HL-60 (cell line): ENCODE results near the gene GNAQ.

ENCODE experiments used
- DNase-seq, 2 experiments: peaks; one replicate each; pipeline ENCODE4 v3.0.0-alpha.2; 2010 to 2020; ENCODE audit warnings: low read depth in 1 of 2, low spot score in 1 of 2
- H3K27ac ChIP-seq: fragments of 250-450 bp; sonication (Bioruptor Pico); replicated peaks from 2 replicates; pipeline ENCODE4 v1.5.1; 2020; ENCODE audit warnings: mild to moderate bottlenecking, moderate library complexity
- H3K27me3 ChIP-seq: fragments of 250-450 bp; sonication (Bioruptor Pico); 2 replicates; pipeline ENCODE4 v1.5.1; 2021; ENCODE audit warnings: mild to moderate bottlenecking, moderate library complexity; ENCODE audit not compliant: insufficient read depth, poor library complexity, severe bottlenecking
- H3K4me3 ChIP-seq: replicated peaks from 2 replicates; pipeline ENCODE4 v1.5.1; 2011; ENCODE audit warnings: mild to moderate bottlenecking, control low read depth, low read length; ENCODE audit not compliant: insufficient read depth
- CTCF ChIP-seq: IDR thresholded peaks from one replicate; pipeline ENCODE4 v1.5.1; 2011; ENCODE audit warnings: low read length, control low read depth, inconsistent platforms; ENCODE audit not compliant: insufficient read depth
- GABPA ChIP-seq: IDR thresholded peaks from 2 replicates; pipeline ENCODE4 v1.6.1; 2012; ENCODE audit warnings: low read depth
- POLR2AphosphoS5 ChIP-seq: IDR thresholded peaks from 2 replicates; pipeline ENCODE4 v1.6.1; 2012; ENCODE audit warnings: low read depth
- SPI1 ChIP-seq: IDR thresholded peaks from 2 replicates; pipeline ENCODE4 v1.6.1; 2012; ENCODE audit warnings: low read depth, mild to moderate bottlenecking, borderline replicate concordance
- TF ChIP-seq, protein P1 (sequence below): IDR thresholded peaks from 2 replicates; pipeline ENCODE4 v1.6.1; 2012; ENCODE audit warnings: low read depth; ENCODE audit not compliant: insufficient replicate concordance

GNAQ gene

GRCh38 chr9:77915744-77916143 lies 115.9 kb downstream of the GNAQ start:
- Histone ChIP-seq H3K27ac (no peak overlapping the region), H3K4me3 (no peak overlapping the region), H3K27me3 (no peaks in the 10 kb centered on the region)
- TF ChIP-seq SPI1 (no peak), CTCF (no peak)
- TF ChIP-seq, protein P1, sequence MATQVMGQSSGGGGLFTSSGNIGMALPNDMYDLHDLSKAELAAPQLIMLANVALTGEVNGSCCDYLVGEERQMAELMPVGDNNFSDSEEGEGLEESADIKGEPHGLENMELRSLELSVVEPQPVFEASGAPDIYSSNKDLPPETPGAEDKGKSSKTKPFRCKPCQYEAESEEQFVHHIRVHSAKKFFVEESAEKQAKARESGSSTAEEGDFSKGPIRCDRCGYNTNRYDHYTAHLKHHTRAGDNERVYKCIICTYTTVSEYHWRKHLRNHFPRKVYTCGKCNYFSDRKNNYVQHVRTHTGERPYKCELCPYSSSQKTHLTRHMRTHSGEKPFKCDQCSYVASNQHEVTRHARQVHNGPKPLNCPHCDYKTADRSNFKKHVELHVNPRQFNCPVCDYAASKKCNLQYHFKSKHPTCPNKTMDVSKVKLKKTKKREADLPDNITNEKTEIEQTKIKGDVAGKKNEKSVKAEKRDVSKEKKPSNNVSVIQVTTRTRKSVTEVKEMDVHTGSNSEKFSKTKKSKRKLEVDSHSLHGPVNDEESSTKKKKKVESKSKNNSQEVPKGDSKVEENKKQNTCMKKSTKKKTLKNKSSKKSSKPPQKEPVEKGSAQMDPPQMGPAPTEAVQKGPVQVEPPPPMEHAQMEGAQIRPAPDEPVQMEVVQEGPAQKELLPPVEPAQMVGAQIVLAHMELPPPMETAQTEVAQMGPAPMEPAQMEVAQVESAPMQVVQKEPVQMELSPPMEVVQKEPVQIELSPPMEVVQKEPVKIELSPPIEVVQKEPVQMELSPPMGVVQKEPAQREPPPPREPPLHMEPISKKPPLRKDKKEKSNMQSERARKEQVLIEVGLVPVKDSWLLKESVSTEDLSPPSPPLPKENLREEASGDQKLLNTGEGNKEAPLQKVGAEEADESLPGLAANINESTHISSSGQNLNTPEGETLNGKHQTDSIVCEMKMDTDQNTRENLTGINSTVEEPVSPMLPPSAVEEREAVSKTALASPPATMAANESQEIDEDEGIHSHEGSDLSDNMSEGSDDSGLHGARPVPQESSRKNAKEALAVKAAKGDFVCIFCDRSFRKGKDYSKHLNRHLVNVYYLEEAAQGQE, result no peak
- DNase-seq, result no peak

DNA sequence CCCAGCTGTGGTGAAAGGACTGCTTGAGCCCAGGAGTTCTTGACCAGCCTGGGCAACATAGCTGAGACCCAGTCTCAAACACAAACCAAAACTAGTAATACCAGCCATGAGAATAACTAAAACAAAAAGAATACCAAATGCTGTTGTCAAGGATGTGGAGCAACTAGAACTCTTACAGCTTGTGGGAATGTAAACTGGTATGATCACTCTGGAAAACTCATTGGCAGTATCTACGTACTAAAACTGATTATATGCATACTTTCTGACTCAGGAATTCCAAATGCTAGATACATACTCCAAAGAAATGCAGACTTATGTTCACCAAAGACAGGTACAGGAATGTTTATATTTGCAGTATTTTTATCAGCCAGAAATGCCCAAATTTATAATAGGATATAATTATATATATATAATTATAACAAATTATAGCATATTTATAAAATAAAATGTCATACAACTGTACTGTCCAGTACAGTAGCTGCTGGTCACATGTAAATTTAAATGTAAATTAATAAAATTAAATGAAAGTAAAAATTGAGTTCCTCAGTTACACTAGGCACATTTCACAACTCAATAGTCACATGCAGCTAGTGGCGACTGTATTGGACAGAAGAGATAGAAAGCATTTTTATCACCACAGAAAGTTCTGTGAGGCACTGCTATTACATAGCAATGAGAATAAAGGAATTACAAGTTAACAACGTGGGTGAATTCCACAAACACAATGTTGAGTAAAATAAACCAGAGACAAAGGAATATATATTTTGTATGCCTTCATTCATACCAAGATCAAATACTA lies 118.5 kb downstream of the GNAQ start:
- Histone ChIP-seq H3K27me3 (no peaks in the 10 kb centered on the region), H3K4me3 (no peak overlapping the region), H3K27ac (peak overlapping the region; percentile 96)
- TF ChIP-seq SPI1 (no peak), POLR2AphosphoS5 (no peak), CTCF (no peak), GABPA (no peak)
- TF ChIP-seq, protein P1, result no peak
- DNase-seq, result no peak

GRCh38 chr9:77911928-77912327 lies 119.7 kb downstream of the GNAQ start:
- no peaks in the 10 kb centered on the region for H3K27me3 ChIP-seq
- peak overlapping the region; percentile 96 for H3K27ac ChIP-seq

More at GRCh38 chr9:77911928-77912327, 119.7 kb downstream of the GNAQ start:
- no peak for DNase-seq
- TF ChIP-seq SPI1 (no peak), POLR2AphosphoS5 (no peak), GABPA (no peak), CTCF (no peak)
- TF ChIP-seq, protein P1, result no peak
- no peak overlapping the region for H3K4me3 ChIP-seq
